ENCODE results near the gene TTC23.

The TTC23 gene

GRCh38 chr15:99126930-99127329 lies 122.5 kb downstream of the TTC23 start:
- TF ChIP-seq POLR2AphosphoS5 (IDR thresholded peaks at IDR 0.05; ENCODE audit: low read depth, low read length) (no peak), TAF1 (IDR thresholded peaks at IDR 0.05; ENCODE audit: borderline replicate concordance, insufficient read depth, low read length) (no peak), SIN3A (IDR thresholded peaks at IDR 0.05; ENCODE audit: borderline replicate concordance, insufficient read depth, low read length) (no peak), FOXP2 (optimal IDR thresholded peaks at IDR 0.05; ENCODE audit: borderline replicate concordance, extremely low read depth, extremely low read length, insufficient read depth) (no peak), REST (IDR thresholded peaks at IDR 0.05; ENCODE audit: insufficient read depth in 1 of 2, low read depth in 2 of 2, low read length in 2 of 2) (no peak)

GRCh38 chr15:99126131-99126588 lies 123.2 kb downstream of the TTC23 start:
- no peak for TF ChIP-seq FOXP2 (optimal IDR thresholded peaks at IDR 0.05; ENCODE audit: borderline replicate concordance, extremely low read depth, extremely low read length, insufficient read depth)
- no peak for TF ChIP-seq SIN3A (IDR thresholded peaks at IDR 0.05; ENCODE audit: borderline replicate concordance, insufficient read depth, low read length)
- no peak for TF ChIP-seq REST (IDR thresholded peaks at IDR 0.05; ENCODE audit: insufficient read depth in 1 of 2, low read depth in 2 of 2, low read length in 2 of 2)
- no peak for TF ChIP-seq POLR2AphosphoS5 (IDR thresholded peaks at IDR 0.05; ENCODE audit: low read depth, low read length)
- TF ChIP-seq TAF1 (IDR thresholded peaks at IDR 0.05; ENCODE audit: borderline replicate concordance, insufficient read depth, low read length), result no peak

GRCh38 chr15:99125061-99125891 lies 124.1 kb downstream of the TTC23 start:
- TF ChIP-seq REST (IDR thresholded peaks at IDR 0.05; ENCODE audit: insufficient read depth in 1 of 2, low read depth in 2 of 2, low read length in 2 of 2), result no peak
- TF ChIP-seq SIN3A (IDR thresholded peaks at IDR 0.05; ENCODE audit: borderline replicate concordance, insufficient read depth, low read length), result no peak
- no peak for TF ChIP-seq FOXP2 (optimal IDR thresholded peaks at IDR 0.05; ENCODE audit: borderline replicate concordance, extremely low read depth, extremely low read length, insufficient read depth)
- no peak for TF ChIP-seq POLR2AphosphoS5 (IDR thresholded peaks at IDR 0.05; ENCODE audit: low read depth, low read length)
- no peak for TF ChIP-seq TAF1 (IDR thresholded peaks at IDR 0.05; ENCODE audit: borderline replicate concordance, insufficient read depth, low read length)

GRCh38 chr15:99124641-99125040 lies 124.7 kb downstream of the TTC23 start:
- no peak for TF ChIP-seq TAF1 (IDR thresholded peaks at IDR 0.05; ENCODE audit: borderline replicate concordance, insufficient read depth, low read length)
- no peak for TF ChIP-seq REST (IDR thresholded peaks at IDR 0.05; ENCODE audit: insufficient read depth in 1 of 2, low read depth in 2 of 2, low read length in 2 of 2)
- TF ChIP-seq SIN3A (IDR thresholded peaks at IDR 0.05; ENCODE audit: borderline replicate concordance, insufficient read depth, low read length), result no peak
- TF ChIP-seq POLR2AphosphoS5 (IDR thresholded peaks at IDR 0.05; ENCODE audit: low read depth, low read length), result no peak
- no peak for TF ChIP-seq FOXP2 (optimal IDR thresholded peaks at IDR 0.05; ENCODE audit: borderline replicate concordance, extremely low read depth, extremely low read length, insufficient read depth)

All from PFSK-1 (cell line).